ENCODE results near the gene XRCC1.
"Not testable (repeated sequence)": the region's sequence is repeated elsewhere in the genome, so short reads cannot be mapped to it uniquely, and the experiment has no call there.

The XRCC1 gene

GRCh38 chr19:43551399-43552197 is 23.7 kb downstream of the XRCC1 start:
- no peak for DNase-seq (ENCODE audit: extremely low read depth in 1 of 2, low read depth in 1 of 2)

GRCh38 chr19:43548706-43549105 is 26.6 kb downstream of the XRCC1 start:
- no peak for DNase-seq (ENCODE audit: extremely low read depth in 1 of 2, low read depth in 1 of 2)

GRCh38 chr19:43547926-43548325 is 27.4 kb downstream of the XRCC1 start:
- not testable (repeated sequence) for DNase-seq (ENCODE audit: extremely low read depth in 1 of 2, low read depth in 1 of 2)

- DNase-seq (ENCODE audit: extremely low read depth in 1 of 2, low read depth in 1 of 2), result no peak
These were observed 28.7 kb downstream of the XRCC1 start for GRCh38 chr19:43546581-43546980.

GRCh38 chr19:43545981-43546380 is 29.3 kb downstream of the XRCC1 start:
- no peak for DNase-seq (ENCODE audit: extremely low read depth in 1 of 2, low read depth in 1 of 2)

- no peak for DNase-seq (ENCODE audit: extremely low read depth in 1 of 2, low read depth in 1 of 2)
These were observed 30.1 kb downstream of the XRCC1 start for GRCh38 chr19:43545276-43545675.

- no peak for DNase-seq (ENCODE audit: extremely low read depth in 1 of 2, low read depth in 1 of 2)
These were observed 31.2 kb downstream of the XRCC1 start for GRCh38 chr19:43544077-43544476.

- DNase-seq (ENCODE audit: extremely low read depth in 1 of 2, low read depth in 1 of 2), result no peak
These were observed 33.2 kb downstream of the XRCC1 start for GRCh38 chr19:43541920-43542650.

- DNase-seq (ENCODE audit: extremely low read depth in 1 of 2, low read depth in 1 of 2), result no peak
These were observed 34.9 kb downstream of the XRCC1 start for GRCh38 chr19:43540381-43540780.

GRCh38 chr19:43538922-43539321 is 36.4 kb downstream of the XRCC1 start:
- no peak for DNase-seq (ENCODE audit: extremely low read depth in 1 of 2, low read depth in 1 of 2)

GRCh38 chr19:43534816-43535761 is 40.2 kb downstream of the XRCC1 start:
- no peak for DNase-seq (ENCODE audit: extremely low read depth in 1 of 2, low read depth in 1 of 2)

- DNase-seq (ENCODE audit: extremely low read depth in 1 of 2, low read depth in 1 of 2), result no peak
These were observed 41.0 kb downstream of the XRCC1 start for GRCh38 chr19:43534305-43534815.

GRCh38 chr19:43533546-43534304 is 41.6 kb downstream of the XRCC1 start:
- DNase-seq (ENCODE audit: extremely low read depth in 1 of 2, low read depth in 1 of 2), result peak; percentile 85 to 99

GRCh38 chr19:43532962-43533545 is 42.3 kb downstream of the XRCC1 start, which contains the start of gene ZNF575:
Gene ZNF575, plus strand, starts transcription at chr19:43533188. Its CDS starts 1,235 bp downstream, at chr19:43534423.
- DNase-seq (ENCODE audit: extremely low read depth in 1 of 2, low read depth in 1 of 2), result peak; percentile 81 to 91

- peak in 1 of 2 donors; percentile 59 for DNase-seq (ENCODE audit: extremely low read depth in 1 of 2, low read depth in 1 of 2)
These were observed 42.8 kb downstream of the XRCC1 start for GRCh38 chr19:43532571-43532961.

- no peak for DNase-seq (ENCODE audit: extremely low read depth in 1 of 2, low read depth in 1 of 2)
These were observed 47.3 kb downstream of the XRCC1 start for GRCh38 chr19:43527860-43528622.

GRCh38 chr19:43526884-43527859 is 48.2 kb downstream of the XRCC1 start, which contains the start of gene ETHE1:
Gene ETHE1, minus strand, starts transcription at chr19:43527201. Its CDS starts 24 bp downstream, at chr19:43527177.
- peak; percentile 65 to 78 for DNase-seq (ENCODE audit: extremely low read depth in 1 of 2, low read depth in 1 of 2)

Measured in stimulated activated CD8-positive, alpha-beta memory T cell treated with anti-CD3 and anti-CD28 coated beads, Interleukin-7, amount 100 ng/mL, for 48 hours (primary cell).